Activated CD4-positive, alpha-beta T cell treated with anti-CD3 and anti-CD28 coated beads for 4 hours (primary cell): ENCODE results near the gene CRKL.
"Not testable (repeated sequence)": the region's sequence is repeated elsewhere in the genome, so short reads cannot be mapped to it uniquely, and the experiment has no call there.

Source experiments
- DNase-seq, 2 donors: peaks; one replicate each; pipeline ENCODE4 v3.0.0-alpha.2; 2020

The CRKL gene

DNA sequence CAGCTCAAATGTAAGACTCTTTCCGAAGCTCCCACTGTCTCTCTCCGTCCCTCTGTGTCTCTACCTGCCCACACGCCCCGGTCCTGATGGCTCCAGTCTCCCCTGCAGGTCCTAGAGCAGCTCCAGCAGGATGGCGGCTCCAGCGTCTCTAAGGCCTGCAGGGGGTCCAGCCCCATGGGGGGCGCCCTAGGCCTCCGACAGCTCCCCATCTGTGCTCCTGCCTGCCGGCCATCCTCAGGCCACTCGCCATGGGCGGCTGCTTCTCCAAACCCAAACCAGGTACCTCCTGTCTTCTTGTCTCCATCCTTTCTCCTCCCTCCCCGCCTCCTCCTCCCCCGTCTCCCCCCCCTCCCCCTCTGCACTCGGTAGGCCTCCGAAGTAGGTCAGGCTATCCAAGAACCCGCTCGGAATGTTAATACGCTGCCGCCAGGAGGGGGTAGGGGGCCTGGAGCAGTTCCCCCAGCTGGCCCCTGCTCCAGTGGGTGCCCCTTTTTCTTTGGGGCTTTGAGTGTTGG is 50.5 kb downstream of the CRKL start:
- DNase-seq = no peak

DNA sequence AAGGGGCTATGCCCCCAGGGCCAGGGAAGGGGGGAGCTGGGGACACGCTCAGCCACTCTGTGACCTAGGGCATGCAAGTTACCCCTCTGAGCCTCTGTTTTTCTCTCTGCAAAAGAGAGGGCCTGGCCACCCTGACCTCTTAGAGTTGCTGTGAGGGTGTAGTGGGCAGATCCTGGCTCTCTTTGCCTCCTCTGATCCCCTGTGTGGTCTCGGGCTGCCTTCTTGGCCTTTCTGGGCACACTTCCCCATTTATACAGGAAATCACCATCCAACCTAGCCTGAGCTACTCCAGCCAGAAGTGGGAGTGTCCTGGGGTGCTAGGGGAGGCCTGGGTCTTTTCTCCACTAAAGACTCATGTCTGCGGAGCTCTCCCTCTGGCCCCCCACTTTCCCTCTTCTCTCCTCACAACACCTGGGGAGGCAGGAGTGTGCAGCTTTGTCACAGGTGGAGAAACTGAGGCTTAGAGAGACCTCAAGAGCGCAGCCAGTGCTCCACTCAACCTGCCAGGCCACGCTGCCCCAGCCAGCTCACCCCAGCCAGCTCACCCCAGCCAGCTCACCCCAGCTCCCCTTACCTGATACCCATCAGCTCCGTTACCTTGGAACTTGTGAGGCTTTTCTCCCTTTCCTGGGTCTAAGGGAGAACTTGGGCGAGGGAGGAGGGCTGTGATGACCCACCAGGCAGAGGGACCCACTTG is 51.2 kb downstream of the CRKL start:
- DNase-seq = no peak

GRCh38 chr22:20970939-20971657 is 53.9 kb downstream of the CRKL start:
- DNase-seq = no peak

- DNase-seq = not testable (repeated sequence)
Observed at GRCh38 chr22:20972014-20972694, 54.9 kb downstream of the CRKL start.

GRCh38 chr22:20972933-20973577 is 55.8 kb downstream of the CRKL start:
- DNase-seq = no peak

- DNase-seq = no peak
Observed at GRCh38 chr22:20973634-20974286, 56.6 kb downstream of the CRKL start.

- DNase-seq = no peak
Observed at GRCh38 chr22:20974336-20974955, 57.2 kb downstream of the CRKL start.

DNA sequence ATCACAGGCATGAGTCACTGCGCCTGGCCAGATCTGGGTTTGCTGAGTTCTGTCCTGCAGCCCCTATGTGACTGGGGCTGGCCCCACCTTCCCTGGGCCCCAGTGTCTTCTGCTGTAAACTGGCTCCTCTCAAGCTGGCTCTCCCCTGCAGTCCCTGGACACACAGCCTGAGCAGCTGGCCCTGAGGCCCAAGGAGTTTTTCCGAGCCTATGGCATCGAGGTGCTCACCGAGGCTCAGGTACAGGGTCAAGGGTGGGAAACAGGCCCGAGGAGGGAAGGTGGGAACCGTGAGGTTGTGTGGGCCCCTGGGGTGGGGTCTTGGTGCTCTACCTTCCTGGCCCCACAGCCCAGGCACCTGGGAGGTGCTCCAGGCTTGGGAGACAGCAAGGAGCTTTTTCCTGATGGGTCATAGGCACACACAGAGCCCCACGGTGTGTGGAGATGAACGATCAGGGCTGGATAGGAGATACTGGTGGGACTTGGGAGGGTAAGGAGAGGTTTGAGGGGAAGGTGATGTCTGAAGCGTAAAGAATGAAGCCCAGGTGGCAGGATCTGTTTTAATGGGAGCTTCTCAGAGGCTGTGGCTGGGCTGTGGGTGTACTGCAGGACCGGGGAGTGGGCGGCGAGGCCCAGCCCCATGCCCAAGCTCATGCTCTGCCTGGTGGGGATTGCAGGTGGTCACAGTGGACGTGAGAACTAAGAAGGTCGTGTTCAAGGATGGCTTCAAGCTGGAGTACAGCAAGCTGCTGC is 58.5 kb downstream of the CRKL start:
- DNase-seq = no peak

DNA sequence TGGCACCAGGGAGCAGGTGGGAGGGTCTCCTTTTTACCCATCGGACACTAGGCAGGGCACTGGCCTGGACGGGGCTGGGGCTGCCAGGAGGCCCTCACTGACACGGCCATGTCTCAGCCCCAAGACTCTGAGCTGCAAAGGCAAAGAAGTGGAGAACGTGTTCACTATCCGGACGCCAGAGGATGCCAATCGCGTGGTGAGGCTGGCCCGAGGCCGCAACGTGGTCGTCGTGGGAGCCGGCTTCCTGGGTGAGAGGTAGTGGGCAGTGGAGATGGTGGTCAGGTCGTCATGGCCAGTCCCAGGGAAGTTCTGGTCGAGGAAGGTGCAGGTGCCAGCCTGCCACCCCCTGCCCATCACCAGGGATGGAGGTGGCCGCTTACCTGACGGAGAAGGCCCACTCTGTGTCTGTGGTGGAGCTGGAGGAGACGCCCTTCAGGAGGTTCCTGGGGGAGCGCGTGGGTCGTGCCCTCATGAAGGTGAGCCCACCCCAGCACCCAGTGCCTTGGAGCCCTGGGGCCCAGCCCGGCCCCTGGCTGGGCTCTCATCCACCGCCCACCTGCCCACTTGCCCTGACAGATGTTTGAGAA is 59.2 kb downstream of the CRKL start:
- DNase-seq = no peak

GRCh38 chr22:20977019-20977418 is 59.8 kb downstream of the CRKL start:
- DNase-seq = no peak

- no peak for DNase-seq
Observed at GRCh38 chr22:20977516-20978170, 60.4 kb downstream of the CRKL start.

DNA sequence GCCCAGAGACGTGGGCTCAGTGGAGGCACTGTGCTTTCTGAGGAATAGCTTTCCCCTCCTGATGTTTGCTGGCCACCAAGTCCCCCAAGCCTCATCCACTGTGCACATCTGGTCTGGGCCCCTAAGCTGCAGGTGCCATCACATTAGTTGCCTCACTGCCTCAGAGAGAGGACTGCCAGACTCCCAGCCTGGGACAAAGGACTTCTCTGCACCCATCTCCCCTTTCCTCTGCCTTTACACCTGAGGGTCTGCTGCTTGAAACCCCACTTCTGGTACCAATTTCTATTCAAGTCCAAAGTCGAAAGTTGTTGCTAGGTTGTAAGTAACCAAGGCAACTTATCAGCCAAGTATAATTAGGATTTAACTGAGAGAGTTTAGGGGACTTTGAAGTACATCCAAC is 61.2 kb downstream of the CRKL start:
- no peak for DNase-seq

DNA sequence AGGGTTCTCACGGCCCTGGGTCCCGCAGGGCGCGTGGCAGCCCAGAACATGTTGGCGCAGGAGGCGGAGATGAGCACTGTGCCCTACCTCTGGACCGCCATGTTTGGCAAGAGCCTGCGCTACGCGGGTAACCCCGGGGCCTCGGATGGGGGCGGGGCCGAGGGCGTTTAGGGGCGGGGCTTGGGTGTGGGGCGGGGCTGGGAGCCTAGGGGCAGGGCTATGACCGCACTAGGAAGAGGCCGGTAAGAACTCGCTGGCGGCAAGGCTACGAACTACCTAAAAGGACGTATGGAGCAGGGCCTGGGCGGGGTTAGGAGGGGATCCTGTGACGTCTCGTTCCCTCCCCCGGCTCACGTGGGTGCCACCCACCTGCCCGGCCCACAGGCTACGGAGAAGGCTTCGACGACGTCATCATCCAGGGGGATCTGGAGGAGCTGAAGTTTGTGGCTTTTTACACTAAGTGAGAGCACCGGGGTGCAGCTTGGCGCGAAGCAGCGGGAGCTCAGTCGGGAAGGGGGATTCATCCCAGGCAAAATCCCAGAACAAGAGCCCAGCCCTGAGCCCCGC is 62.1 kb downstream of the CRKL start:
- DNase-seq = peak; percentile 58 to 73

- DNase-seq = no peak
Observed at GRCh38 chr22:20979940-20980453, 62.8 kb downstream of the CRKL start.

- no peak for DNase-seq
Observed at GRCh38 chr22:20980523-20980922, 63.3 kb downstream of the CRKL start.

DNA sequence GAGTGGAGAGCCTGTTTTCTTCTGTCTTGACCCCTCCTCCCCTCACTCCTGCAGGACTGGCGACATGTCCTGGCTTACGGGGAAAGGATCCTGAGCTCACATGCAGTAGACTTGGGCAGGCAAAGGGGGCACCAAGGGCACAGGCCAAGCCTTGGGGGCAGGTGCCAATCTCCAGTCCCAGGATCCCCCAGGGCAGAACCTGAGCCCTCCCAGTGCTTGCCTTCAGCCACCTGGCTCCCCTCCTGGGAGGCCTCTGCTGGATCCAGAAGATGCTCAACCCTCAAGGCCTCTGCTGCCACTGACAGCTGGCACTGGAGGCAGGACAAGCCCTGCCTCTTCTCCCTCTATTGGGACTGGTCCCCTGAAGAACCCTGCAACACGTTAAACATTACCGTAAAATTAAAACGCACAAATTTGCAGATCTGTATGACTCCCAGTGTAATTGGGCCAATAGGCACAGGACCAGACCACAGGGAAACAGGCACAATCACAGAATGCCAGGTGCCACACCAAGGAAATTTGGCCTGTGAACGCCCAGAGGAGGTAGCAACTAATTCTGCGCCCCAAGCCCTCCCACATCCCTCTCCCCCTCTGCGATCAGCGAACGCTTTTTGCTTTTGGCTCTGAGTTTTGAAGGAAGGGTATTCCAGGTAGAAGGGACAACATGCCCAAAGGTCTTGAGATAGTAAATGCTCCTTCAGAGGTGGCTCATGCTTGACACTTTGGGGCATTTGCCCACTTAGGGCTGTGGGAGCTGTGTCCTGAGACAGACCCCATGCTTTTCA is 63.9 kb downstream of the CRKL start:
- no peak for DNase-seq

GRCh38 chr22:20981787-20982562 is 64.8 kb downstream of the CRKL start, which contains the start of gene LZTR1:
TSS of gene LZTR1 (plus strand) at chr22:20982297. CDS start at chr22:20982372, 75 bp downstream.
- peak; percentile 61 to 66 for DNase-seq

DNA sequence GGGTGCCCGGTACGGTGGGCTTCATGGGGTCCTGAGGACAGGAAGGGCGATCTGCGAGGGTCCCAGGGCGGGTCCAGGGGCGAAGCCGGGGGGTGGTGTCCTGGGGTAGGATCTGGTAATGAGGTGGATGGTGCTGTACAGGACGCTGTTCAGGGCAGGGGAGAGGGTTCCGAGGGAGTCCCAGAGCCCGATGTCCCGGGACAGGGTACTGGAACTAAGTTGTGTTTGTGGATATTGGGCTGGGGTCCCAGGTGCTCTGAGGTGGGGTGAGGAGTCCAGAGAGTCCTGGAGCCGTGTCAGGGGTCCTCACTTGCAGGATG is 65.3 kb downstream of the CRKL start:
- DNase-seq = no peak
